ENCODE data around the gene TBCK.

DNA sequence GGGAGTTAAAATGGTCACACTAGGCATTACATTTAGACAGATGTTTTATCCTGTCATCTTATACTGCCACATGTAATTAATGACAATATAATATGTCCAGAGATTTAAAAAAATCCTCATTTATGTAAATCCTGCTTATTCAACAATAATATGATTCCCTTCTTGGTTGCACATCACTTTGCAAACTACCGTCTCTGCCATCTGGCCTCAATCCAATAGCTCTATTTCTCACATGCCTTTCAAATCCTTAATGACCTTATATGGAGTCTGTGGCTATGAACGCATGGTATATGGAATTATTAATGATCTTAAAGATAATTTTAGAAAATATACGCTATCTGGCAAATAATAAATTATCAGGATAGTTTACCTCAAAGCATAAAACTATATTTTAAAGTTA is 276.2 kb downstream of the TBCK start:
- no peak for TF ChIP-seq CTCF (IDR thresholded peaks at IDR 0.05)
- TF ChIP-seq POLR2A (IDR thresholded peaks at IDR 0.05) = no peak
